Astrocyte of the cerebellum (primary cell): Measurements from ENCODE around the gene TDRD10.

Experiments used
- DNase-seq: peaks from one replicate; pipeline ENCODE4 v3.0.0-alpha.2; 2011; ENCODE audit warnings: low read depth
- H3K4me3 ChIP-seq: 2 replicates; pipeline ENCODE4 v1.5.1; 2011; ENCODE audit warnings: mild to moderate bottlenecking, low read depth, low read length, moderate library complexity
- CTCF ChIP-seq: IDR thresholded peaks from 2 replicates; pipeline ENCODE4 v1.5.1; 2012; ENCODE audit warnings: low read length, low read depth, moderate library complexity, mild to moderate bottlenecking; ENCODE audit errors: missing control alignments
- in situ Hi-C: cut with HindIII; loops from 2 replicates; pipeline ENCODE4 v1.10.0; 2017; ENCODE audit warnings: low sequenced_read_pairs

The TDRD10 gene

GRCh38 chr1:154550070-154550469 lies 48.1 kb downstream of the TDRD10 start:
- no peak overlapping the region for H3K4me3 ChIP-seq
- no peak for DNase-seq
- TF ChIP-seq CTCF = no peak
- in situ Hi-C loops = no loop called here

GRCh38 chr1:154550657-154551056 lies 48.6 kb downstream of the TDRD10 start:
- no peak for DNase-seq
- no peak for TF ChIP-seq CTCF
- in situ Hi-C loops = no loop called here
- H3K4me3 ChIP-seq = no peak overlapping the region

- TF ChIP-seq CTCF = no peak
- no peak overlapping the region for H3K4me3 ChIP-seq
- in situ Hi-C loops = no loop called here
- no peak for DNase-seq
Observed at GRCh38 chr1:154551474-154551873, 49.5 kb downstream of the TDRD10 start.

GRCh38 chr1:154552036-154552435 lies 50.0 kb downstream of the TDRD10 start:
- in situ Hi-C loops = no loop called here
- H3K4me3 ChIP-seq = no peak overlapping the region
- TF ChIP-seq CTCF = no peak
- DNase-seq = no peak

- in situ Hi-C loops = no loop called here
- no peak for TF ChIP-seq CTCF
- H3K4me3 ChIP-seq = no peak overlapping the region
- DNase-seq = no peak
Observed at GRCh38 chr1:154553056-154554030, 51.3 kb downstream of the TDRD10 start.

GRCh38 chr1:154556422-154556821 lies 54.4 kb downstream of the TDRD10 start:
- in situ Hi-C loops = loop anchor here (5.0 kb wide), 2 partner anchors 34 to 74 kb away; no protein-coding TSS in a partner anchor
- TF ChIP-seq CTCF = no peak
- peak; percentile 13 for DNase-seq
- H3K4me3 ChIP-seq = peak overlapping the region; percentile 90
